Breast epithelium (tissue), 4 donors: Measurements from ENCODE around the gene ASB16. TPM values are rescaled to one million over a fixed set of nuclear protein-coding genes. Genes with fewer than 3 reads are reported as not detected.

Experiments used
- DNase-seq, 2 donors: peaks; one replicate each; pipeline ENCODE4 v3.0.0-alpha.2; 2019; ENCODE audit warnings: low spot score in 2 of 2
- H3K27ac ChIP-seq, 2 donors: fragments of 200-600 bp; sonication (generic) in 1 of 2; one replicate each; pipeline ENCODE4 v1.5.1; 2016 to 2019; ENCODE audit warnings: mild to moderate bottlenecking in 1 of 2
- H3K27me3 ChIP-seq, 2 donors: fragments of 200-600 bp; sonication (generic) in 1 of 2; one replicate each; pipeline versions ENCODE4 v1.5.1 to v1.6.0; 2017 to 2019; ENCODE audit warnings: control low read depth in 1 of 2, mild to moderate bottlenecking in 1 of 2
- H3K36me3 ChIP-seq: fragments of 200-600 bp; one replicate; pipeline ENCODE4 v1.5.1; 2019
- H3K4me1 ChIP-seq, 2 donors: fragments of 200-600 bp; sonication (generic); one replicate each; pipeline ENCODE4 v1.5.1; 2016 to 2019; ENCODE audit warnings: control low read depth in 1 of 2
- H3K4me3 ChIP-seq, 3 donors: fragments of 200-600 bp; sonication (generic); 1 replicate in 2 of 3; 2 replicates in 1 of 3; pipeline ENCODE4 v1.5.1; 2016 to 2019; ENCODE audit warnings: mild to moderate bottlenecking in 3 of 3, moderate library complexity in 2 of 3
- H3K9me3 ChIP-seq, 2 donors: fragments of 200-600 bp; sonication (generic) in 1 of 2; one replicate each; pipeline ENCODE4 v1.5.1; 2016 to 2019; ENCODE audit warnings: control low read depth in 1 of 2
- POLR2A ChIP-seq: fragments of 450-650 bp; IDR thresholded peaks from one replicate; pipeline ENCODE4 v1.6.1; 2016; ENCODE audit warnings: antibody characterized with exemption, mild to moderate bottlenecking, moderate library complexity
- POLR2AphosphoS5 ChIP-seq, 3 donors: sonication (generic); formaldehyde crosslinking; IDR thresholded peaks; one replicate each; pipeline ENCODE4 v1.6.1; 2017; ENCODE audit warnings: antibody characterized with exemption in 3 of 3
- intact Hi-C: fragments of 100-400 bp; cut with DNase I; formaldehyde crosslinking; loops from one replicate; pipeline ENCODE4 v1.15.1; 2023; ENCODE audit warnings: low total_unique reads
- total RNA-seq, 3 donors: library from RNA; depleted of rRNA; stranded (reverse); fragments of >200 nt; gene quantifications; one replicate each; pipeline ENCODE4 v1.1.0, GENCODE V29; 2016
- TF ChIP-seq, protein P1 (sequence below), 3 donors: fragments of 450-650 bp; IDR thresholded peaks; one replicate each; pipeline ENCODE4 v1.5.1; 2016 to 2017; ENCODE audit warnings: antibody characterized with exemption in 3 of 3, mild to moderate bottlenecking in 3 of 3, moderate library complexity in 3 of 3

Gene ASB16
- total RNA-seq, 3 donors from 2014 or later, result 0.29 to 0.33 TPM; not detected in 1

DNA sequence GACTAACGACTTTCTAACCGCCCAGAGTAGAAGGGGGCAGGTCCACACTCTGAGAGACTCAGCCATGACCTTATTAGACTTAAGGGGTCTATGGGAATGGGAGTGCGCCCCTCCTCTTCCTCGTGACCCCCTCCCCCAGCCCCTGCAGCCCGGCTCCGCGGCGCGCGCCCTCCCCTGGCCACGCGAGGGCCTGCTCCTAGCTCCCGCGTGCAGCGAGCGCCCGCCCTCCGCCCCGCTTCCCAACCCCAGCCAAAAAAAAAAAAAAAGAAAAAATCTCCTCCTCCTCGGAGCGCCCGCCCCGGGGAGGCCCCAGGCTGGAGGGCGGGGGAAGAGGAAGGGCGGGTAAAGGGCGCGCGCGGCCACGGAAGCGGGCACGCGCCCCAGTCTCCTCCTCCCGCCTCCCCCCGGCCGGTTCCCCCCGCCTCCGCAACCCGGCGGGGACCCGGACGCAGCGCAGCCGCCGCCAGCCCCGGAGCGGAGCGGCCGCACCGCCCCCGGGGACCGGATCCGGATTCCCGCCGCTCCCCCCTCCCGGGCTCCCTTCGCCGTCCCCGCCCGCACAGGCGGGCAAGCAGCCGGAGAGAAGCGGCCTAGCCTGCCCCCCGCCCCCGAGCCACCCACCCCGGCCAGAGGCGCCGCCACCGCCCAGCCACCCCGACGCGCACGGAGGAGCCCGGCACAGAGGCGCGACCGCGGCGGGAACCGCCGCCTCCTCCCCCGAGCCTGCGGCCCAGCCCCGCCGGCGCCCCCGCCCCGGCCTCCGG is 48.0 kb downstream of the ASB16 start:
- DNase-seq, result peak; percentile 80 to 84
- no peaks in the 10 kb centered on the region for H3K9me3 ChIP-seq
- intact Hi-C loops, result loop anchor here (5.0 kb wide), 1 partner anchor 1996 kb away; no protein-coding TSS in a partner anchor

DNA sequence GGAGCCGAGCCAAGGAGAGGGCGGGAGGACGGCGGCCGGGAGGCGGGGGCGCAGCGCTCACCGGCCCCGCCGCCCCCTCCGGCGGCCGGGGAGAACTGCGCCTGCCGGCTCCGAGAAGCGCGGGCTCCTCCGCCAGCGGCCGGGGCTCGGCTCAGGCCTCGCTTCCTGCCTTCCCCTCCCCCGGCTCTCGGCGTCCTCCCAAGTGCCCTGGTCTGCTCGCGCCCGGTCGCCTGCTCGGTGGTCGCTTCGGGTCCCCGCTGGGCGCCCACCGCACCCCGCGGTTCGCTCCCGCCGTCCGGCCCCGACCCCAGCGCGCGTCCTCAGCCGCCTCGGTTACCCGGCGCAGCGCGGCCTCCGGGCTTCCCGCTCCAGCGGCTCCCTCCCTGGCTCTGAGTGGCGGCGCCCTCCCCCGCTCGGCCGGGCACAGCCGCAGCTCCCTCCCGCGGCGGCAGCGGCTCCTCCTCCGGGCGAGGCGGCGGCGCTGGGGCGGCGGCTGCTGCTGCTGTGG is 48.7 kb downstream of the ASB16 start:
- H3K4me1 ChIP-seq, result peaks cover 0 to 21% of the 10 kb centered on the region in 2 donors
- no peaks in the 10 kb centered on the region for H3K9me3 ChIP-seq
- H3K36me3 ChIP-seq, result no peaks in the 10 kb centered on the region
- intact Hi-C loops, result loop anchor here (5.0 kb wide), 1 partner anchor 1997 kb away; no protein-coding TSS in a partner anchor
- DNase-seq, result peak; percentile 49 to 65
- peak overlapping the region; percentile 72 to 79 (median 73) for H3K4me3 ChIP-seq
- H3K27ac ChIP-seq, result peak overlapping the region; percentile 97 to 98
- TF ChIP-seq POLR2A, result no peak
- TF ChIP-seq, protein P1, sequence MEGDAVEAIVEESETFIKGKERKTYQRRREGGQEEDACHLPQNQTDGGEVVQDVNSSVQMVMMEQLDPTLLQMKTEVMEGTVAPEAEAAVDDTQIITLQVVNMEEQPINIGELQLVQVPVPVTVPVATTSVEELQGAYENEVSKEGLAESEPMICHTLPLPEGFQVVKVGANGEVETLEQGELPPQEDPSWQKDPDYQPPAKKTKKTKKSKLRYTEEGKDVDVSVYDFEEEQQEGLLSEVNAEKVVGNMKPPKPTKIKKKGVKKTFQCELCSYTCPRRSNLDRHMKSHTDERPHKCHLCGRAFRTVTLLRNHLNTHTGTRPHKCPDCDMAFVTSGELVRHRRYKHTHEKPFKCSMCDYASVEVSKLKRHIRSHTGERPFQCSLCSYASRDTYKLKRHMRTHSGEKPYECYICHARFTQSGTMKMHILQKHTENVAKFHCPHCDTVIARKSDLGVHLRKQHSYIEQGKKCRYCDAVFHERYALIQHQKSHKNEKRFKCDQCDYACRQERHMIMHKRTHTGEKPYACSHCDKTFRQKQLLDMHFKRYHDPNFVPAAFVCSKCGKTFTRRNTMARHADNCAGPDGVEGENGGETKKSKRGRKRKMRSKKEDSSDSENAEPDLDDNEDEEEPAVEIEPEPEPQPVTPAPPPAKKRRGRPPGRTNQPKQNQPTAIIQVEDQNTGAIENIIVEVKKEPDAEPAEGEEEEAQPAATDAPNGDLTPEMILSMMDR (IDR thresholded peaks at IDR 0.05), result peak in 2 of 3 donors; percentile 12 to 75
- peak in 1 of 3 donors; percentile 13 for TF ChIP-seq POLR2AphosphoS5 (IDR thresholded peaks at IDR 0.05)
- H3K27me3 ChIP-seq, result no peaks in the 10 kb centered on the region

More for the DNA sequence above, 48.0 kb downstream of the ASB16 start:
- H3K4me3 ChIP-seq, result peak overlapping the region; percentile 72 to 79 (median 73)
- H3K27me3 ChIP-seq, result no peaks in the 10 kb centered on the region
- H3K4me1 ChIP-seq, result peaks cover 0 to 21% of the 10 kb centered on the region in 2 donors
- no peaks in the 10 kb centered on the region for H3K36me3 ChIP-seq
- TF ChIP-seq POLR2AphosphoS5 (IDR thresholded peaks at IDR 0.05) (peak in 2 of 3 donors; percentile 23 to 47), POLR2A (no peak)
- TF ChIP-seq, protein P1 (IDR thresholded peaks at IDR 0.05), result peak; percentile 12 to 43 (median 34)
- H3K27ac ChIP-seq, result peak overlapping the region; percentile 97 to 98

DNA sequence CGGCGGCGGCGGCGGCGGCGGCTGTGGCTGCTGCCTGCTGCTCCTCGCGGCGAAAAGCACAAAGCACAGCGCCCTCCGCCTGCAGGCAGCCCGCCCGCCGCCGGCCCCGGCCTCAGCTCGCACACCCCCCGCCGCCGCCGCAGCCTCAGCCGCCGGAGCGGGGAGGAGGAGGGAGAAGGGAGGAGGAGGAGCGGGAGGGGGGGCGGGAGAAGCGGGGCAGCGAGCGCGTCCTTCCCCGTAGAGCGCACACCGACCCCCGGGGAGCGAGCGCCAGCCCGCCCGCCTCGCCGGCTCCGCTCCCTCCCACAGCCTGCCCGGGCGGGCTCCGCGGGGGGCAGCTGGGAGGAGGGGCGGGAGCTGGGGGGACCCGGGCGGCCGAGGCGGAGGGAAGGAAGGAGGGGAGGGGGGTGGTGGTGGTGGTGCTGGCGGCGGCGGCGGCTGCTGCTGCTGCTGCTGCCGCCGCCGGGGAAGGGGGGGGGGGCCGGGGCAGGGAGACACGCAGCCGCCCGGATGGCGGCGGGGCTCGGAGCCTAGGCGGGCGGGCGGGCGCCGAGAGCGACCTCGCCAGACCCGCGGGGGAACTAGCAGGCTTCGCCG is 49.2 kb downstream of the ASB16 start, which contains the start of gene UBTF:
UBTF (minus strand) TSS at position 60 of the 597 bp plus-strand sequence. CDS start 1,446 bp downstream, outside the sequence.
- intact Hi-C loops, result loop anchor here (5.0 kb wide), 1 partner anchor 1997 kb away; no protein-coding TSS in a partner anchor

DNA sequence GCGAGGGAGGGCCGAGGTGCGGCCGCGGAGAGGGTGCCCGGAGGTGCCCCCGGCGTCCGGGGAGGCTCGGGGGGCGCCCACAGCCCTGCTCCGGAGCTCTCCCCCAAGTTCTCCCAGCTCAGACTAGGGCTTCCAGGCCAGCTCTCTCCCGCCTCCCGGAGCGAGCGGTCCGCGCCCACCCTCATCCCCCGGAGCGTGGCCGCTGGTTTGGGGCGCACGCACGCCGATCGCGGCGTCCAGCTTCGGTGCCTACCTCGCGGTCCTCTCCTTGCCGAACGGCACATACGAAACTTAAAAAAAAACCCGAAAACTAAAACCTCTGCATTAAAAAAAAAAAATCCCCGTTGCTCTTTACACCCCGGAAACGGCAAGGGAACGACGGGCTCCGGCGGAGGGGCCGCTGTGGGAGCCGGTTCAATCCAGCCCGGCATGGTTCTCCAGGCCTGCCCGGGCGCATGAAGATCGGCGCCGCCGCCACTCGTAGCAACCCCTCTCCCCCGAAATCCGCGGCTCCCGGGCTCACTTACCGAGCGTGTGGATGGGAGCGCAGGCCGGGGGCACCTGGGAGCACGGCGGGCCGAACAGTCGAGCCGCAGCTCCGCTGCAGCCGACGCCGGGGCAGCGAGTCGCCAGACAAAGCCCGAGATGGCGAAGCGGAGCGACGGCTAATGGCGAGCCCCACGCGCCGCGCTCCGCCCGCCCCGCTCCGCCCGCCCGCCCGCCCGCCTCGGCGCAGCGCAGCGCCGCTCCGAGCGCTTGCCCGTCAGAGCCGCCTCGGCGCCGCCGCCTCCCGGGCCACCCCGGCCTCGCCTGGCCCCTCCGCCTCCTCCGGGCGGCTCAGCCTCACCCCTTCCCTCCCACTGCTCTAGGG is 49.9 kb downstream of the ASB16 start:
- intact Hi-C loops, result no loop called here
- Histone ChIP-seq H3K9me3 (no peaks in the 10 kb centered on the region), H3K27me3 (no peaks in the 10 kb centered on the region), H3K36me3 (no peaks in the 10 kb centered on the region), H3K4me1 (peaks cover 0 to 21% of the 10 kb centered on the region in 2 donors), H3K27ac (peak overlapping the region; percentile 97 to 98), H3K4me3 (peak overlapping the region; percentile 72 to 79 (median 73))
- TF ChIP-seq, protein P1 (IDR thresholded peaks at IDR 0.05), result no peak
- TF ChIP-seq POLR2AphosphoS5 (IDR thresholded peaks at IDR 0.05) (peak in 1 of 3 donors; percentile 29), POLR2A (no peak)
- DNase-seq, result peak in 1 of 2 donors; percentile 56

More for the DNA sequence above, 49.2 kb downstream of the ASB16 start, which contains the start of gene UBTF:
- Histone ChIP-seq H3K27ac (peak within 1 kb of the TSS; percentile 97 to 98), H3K4me3 (peak within 1 kb of the TSS; percentile 72 to 79 (median 73)), H3K9me3 (no peaks in the 10 kb centered on the region), H3K27me3 (no peaks in the 10 kb centered on the region), H3K36me3 (no peaks in the 10 kb centered on the region), H3K4me1 (peaks cover 0 to 21% of the 10 kb centered on the region in 2 donors)
- peak; percentile 43 to 56 for DNase-seq
- TF ChIP-seq, protein P1 (IDR thresholded peaks at IDR 0.05), result no peak
- TF ChIP-seq POLR2A, result no peak
- TF ChIP-seq POLR2AphosphoS5 (IDR thresholded peaks at IDR 0.05), result no peak
